UCSD-AML1 (cell line): ENCODE measurements around the gene CA12.

Source experiments
- DNase-seq: peaks from one replicate; lab custom pipeline; 2025; ENCODE audit not compliant: unreplicated experiment; lab: John Stamatoyannopoulos, UW

Gene CA12

GRCh38 chr15:63379492-63380150 lies 2.0 kb downstream of the CA12 start:
- DNase-seq: no peak

GRCh38 chr15:63378946-63379345 lies 2.7 kb downstream of the CA12 start:
- DNase-seq: no peak

GRCh38 chr15:63374686-63375520 lies 6.7 kb downstream of the CA12 start:
- DNase-seq: peak; percentile 64

- no peak for DNase-seq
Measured at GRCh38 chr15:63373866-63374548, 7.6 kb downstream of the CA12 start.

- no peak for DNase-seq
Measured at GRCh38 chr15:63373330-63373729, 8.3 kb downstream of the CA12 start.

GRCh38 chr15:63372753-63373152 lies 8.9 kb downstream of the CA12 start:
- no peak for DNase-seq

GRCh38 chr15:63372018-63372705 lies 9.5 kb downstream of the CA12 start:
- DNase-seq: peak; percentile 50

- no peak for DNase-seq
Measured at GRCh38 chr15:63371297-63371918, 10.2 kb downstream of the CA12 start.

- DNase-seq: no peak
Measured at GRCh38 chr15:63370764-63371163, 10.9 kb downstream of the CA12 start.

GRCh38 chr15:63369781-63370180 lies 11.9 kb downstream of the CA12 start:
- DNase-seq: no peak

GRCh38 chr15:63369296-63369695 lies 12.3 kb downstream of the CA12 start:
- DNase-seq: no peak

- DNase-seq: no peak
Measured at GRCh38 chr15:63368503-63368902, 13.1 kb downstream of the CA12 start.

- DNase-seq: no peak
Measured at GRCh38 chr15:63367900-63368299, 13.7 kb downstream of the CA12 start.

GRCh38 chr15:63367390-63367789 lies 14.3 kb downstream of the CA12 start:
- DNase-seq: no peak

GRCh38 chr15:63366451-63366850 lies 15.2 kb downstream of the CA12 start:
- no peak for DNase-seq

GRCh38 chr15:63365273-63365680 lies 16.4 kb downstream of the CA12 start:
- no peak for DNase-seq

GRCh38 chr15:63364399-63365272 lies 17.0 kb downstream of the CA12 start:
- DNase-seq: no peak

- no peak for DNase-seq
Measured at GRCh38 chr15:63363292-63363691, 18.4 kb downstream of the CA12 start.

GRCh38 chr15:63362885-63363284 lies 18.8 kb downstream of the CA12 start:
- no peak for DNase-seq

GRCh38 chr15:63362196-63362595 lies 19.4 kb downstream of the CA12 start:
- DNase-seq: no peak
